Eye (tissue), 1 donor: ENCODE results near the gene CTDSPL.
A peak's percentile ranks its signal among the peaks of the same experiment; 100 is the strongest.

Source experiments
- DNase-seq: peaks from one replicate; pipeline ENCODE4 v3.0.0-alpha.2; 2015

Gene CTDSPL

DNA sequence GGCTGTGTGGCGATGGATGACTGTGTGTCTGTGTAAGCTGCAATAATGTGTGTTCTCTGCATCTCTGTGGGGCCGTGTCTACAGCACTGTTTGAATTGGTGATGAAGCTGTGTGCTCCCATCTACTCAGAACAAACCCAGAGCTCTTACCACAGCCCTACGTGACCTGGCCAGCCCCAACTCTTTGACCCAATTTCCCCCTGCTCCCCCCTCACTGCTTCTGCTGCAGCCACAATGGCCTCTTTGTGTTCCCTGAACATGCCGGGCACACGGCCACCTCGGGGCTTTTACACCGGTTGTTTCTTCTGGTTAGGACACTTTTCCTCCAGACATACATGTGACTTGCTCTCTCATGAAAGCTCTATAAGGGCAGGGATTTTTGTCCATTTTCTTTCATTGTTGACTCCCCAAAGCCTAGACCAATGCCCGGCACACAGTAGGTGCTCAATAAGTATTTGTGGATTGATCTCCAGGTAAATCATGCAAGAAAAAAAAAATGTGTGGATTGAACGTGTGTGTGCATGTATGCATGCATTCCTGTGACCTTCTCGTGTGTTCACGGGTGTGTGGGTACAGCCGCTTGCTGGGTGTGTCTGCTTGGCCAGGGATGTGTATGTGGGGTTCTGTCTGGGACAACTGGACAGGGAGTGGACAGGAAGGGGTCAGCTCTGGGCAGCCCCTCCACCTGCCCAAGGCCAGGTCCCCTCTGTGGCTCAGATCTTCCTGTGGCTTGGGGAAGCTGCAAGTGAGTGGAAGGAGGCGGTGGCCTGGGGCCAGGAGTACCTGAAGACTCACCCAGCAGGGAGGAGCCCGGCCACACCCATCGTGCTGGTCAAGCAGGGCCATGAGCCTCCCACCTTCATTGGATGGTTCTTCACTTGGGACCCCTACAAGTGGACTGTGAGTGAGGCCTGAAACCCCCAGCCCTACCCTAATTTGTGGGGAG is 143.7 kb downstream of the CTDSPL start:
- peak; percentile 84 for DNase-seq

DNA sequence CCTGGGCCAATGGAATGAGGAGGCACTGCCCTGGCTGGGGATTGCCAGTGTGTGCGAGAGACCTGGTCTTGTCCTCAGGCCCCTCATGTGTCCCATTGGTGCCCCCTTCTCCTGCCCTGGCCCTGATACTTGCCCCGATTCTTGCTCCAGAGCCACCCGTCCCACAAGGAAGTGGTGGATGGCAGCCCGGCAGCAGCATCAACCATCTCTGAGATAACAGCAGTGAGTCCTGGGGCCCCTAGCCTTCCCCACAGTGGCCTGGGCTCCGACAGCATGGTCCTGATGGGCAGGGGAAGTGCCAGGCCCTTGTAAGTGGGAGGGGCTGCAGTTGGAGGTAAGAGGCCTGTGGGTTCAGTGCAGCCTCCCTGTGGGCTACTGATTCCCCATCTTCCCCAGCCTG is 144.4 kb downstream of the CTDSPL start:
- DNase-seq = no peak

DNA sequence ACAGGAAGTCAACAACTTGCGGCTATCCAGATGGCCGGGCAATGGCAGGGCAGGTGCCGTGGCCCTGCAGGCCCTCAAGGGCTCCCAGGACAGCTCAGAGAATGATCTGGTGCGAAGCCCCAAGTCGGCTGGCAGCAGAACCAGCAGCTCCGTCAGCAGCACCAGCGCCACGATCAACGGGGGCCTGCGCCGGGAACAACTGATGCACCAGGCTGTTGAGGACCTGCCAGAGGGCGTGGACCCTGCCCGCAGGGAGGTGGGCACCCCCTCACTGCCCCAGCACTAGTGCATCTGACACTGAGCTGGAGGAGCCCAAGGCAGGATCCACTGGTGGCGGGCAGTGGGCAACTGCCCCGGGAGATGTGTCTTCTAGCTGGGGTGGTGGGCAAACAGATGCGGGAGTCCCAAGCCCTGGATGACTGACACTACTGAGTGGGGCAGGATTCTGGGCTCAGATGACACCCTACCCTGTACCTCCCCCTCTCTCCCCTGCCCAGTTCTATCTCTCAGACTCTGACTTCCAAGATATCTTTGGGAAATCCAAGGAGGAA is 144.8 kb downstream of the CTDSPL start:
- DNase-seq = no peak

DNA sequence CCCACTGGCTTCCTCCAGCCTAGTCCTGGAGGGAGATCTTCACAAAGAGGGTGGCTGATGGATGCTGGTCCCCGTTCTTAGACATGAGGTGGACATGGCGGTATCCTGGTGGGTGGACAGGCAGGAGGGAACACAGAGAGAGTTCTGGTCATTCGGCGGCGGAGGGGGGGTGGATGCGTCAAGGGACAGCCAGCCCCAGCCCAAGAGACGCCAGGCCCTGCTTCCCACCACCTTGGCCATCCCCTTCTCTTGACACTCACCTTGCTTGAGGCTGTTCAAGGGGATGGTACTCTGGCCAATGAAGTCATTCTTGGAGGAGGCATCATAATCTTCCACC is 146.0 kb downstream of the CTDSPL start:
- no peak for DNase-seq

DNA sequence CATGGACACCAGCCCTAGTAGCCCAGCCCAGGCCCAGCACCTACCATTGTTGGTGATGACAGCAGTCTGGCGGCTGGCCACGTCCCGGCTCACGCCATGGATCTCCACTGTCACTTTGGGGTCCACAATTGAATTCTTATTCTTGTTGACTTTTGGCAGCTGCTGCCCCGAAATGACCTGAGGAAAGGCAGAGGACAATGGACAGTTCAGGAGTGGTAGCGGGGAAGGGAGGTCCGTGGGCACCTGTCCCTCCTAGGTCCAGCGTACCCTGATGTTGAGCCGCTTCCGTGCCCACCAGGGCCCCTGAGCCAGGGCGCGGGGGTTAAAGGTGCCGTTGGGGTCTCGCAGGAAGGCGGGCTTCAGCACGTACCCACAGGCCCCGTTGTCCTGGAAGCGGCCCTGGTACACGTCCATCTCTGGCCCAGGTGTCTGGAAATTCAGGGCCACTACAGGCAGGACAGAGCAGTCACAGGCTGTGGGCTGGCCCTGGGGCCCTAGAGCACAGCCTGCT is 146.6 kb downstream of the CTDSPL start:
- no peak for DNase-seq

DNA sequence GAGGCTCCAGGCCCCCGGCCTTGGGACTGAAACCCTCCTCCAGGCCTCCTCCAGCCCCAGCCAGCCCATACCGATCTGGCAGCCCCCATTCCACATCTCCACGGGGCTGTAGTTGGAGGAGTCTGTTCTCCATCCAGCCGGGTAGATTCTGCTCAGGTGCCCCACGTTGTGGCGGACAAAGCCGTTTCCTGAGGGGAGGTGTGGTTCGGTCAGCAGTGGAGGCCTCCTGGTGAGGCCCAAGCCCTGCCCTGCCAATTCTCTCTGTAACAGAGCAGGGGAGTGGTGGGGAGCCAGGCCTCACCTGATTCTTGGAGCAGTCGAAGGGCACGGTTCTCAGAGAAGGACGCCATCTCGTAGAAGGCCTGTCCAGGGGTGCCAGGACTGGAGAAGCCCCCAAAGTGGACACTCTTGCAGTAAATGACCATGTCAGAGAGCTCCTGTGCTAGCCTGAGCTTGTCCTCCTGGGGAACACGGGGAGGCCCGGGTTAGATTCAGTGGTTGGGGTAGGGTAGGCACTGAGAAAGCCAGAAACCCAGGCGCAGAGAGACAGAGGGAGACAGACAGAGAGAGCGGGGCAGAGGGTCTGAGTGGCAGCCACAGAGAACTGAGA is 147.4 kb downstream of the CTDSPL start:
- no peak for DNase-seq

DNA sequence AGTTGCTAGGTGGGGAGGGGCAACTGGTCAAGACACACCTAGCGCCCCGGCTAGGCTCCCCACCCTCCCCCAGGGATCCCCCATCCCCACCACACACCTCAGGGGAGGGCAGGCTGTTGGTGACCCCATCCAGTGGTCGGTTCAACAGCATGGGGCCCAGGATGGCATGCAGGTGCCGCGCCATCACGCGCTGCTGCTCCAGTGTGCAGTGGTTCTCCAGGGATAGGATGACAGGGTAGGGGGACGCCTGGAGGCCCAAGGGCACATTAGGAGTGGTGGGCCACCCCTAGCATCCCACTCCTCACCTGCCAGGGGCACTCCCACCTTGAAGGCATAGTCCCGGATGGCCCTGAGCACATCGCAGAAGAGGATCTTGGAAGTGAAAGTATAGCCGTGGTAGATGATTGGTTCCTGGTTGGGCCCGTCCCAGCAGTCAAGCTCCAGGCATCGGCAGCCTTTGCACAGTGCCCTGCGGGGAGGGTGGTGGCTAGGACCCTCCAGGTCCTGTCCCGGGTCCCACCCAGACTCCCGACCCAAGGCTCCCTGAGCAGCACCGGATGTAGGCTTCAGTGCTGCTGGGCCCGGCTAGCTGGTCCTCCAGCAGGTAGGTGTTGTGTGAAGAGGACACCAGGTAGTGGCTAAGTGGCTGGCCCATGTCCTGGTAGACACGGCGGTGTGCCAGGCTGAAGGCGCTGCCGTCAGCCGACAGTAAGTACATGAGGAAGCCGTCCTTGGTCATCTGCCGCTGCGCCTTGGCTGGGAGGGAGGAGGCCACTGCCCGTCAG is 148.3 kb downstream of the CTDSPL start:
- no peak for DNase-seq

DNA sequence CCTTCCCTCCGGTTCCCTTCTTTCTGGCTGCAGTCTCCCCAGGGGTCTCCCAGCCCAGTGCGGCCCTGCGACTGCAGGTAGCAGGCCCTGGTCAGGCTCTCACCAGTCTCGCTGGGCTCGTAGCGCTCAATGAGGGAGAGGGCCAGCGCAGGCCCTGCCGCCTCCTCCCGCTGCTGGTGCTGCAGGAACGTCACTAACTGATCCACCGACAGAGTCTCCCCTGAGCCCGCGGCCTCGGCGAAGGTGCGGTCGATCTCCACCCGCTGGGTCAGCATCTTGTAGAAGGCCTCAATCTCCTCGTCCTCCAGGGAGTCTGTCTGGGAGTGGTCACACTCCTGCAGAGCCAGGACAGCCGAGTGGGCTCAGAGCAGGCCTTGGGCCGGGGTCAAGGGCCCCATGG is 149.4 kb downstream of the CTDSPL start:
- no peak for DNase-seq

DNA sequence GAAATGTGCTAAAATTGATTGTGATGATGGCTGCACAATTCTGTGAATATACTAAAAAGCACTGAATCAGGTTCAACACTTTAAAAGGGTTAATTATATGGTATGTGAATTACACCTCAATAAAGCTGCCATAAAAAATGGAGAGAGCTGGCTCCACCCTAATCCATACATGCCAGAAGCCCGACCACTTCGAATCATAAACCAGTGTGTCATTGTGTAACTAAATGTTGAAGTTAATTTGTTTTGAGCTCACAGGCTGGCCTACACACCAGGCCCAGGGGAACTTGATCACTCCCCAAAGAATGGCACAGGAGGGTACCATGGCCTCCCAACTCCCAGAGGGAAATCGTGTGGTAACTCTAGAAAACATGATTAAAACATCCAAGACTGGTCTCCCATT is 153.8 kb downstream of the CTDSPL start:
- DNase-seq = no peak

DNA sequence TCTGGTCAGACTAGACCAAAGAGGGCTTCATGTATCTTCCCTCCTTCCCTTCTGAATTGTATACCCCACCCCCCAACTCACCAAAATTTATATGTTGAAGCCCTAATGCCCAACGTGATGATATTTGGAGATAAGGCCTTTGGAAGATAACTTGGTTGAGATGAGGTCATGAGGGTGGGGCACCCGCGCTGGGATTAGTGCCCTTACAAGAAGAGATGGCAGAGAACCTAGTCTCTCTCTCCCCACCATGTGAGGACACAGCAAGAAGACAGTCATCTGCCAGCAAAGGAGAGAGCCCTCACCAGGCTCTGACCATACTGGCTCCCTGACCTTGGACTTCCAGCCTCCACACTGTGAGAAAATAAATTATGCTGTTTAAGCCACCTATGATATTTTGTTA is 154.3 kb downstream of the CTDSPL start:
- no peak for DNase-seq

DNA sequence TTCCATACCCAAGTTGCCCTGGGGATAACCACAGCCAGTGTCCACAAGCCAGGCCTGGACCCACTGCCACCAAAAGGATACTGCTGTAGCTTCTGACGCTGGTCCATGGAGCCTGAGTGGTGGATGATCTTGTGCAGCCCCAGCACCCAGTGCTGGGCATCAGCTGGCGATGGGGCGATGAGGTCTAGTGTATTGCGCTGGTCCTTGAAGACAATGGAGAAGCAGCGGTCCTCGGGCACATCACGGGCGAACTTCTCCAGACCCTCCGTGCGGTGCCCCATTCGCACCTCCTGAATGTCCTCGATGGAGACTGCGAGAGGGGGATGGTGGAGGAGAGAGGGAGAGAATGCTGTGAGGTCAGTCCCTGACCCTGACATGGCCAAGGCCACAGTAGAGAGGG is 154.7 kb downstream of the CTDSPL start:
- no peak for DNase-seq

DNA sequence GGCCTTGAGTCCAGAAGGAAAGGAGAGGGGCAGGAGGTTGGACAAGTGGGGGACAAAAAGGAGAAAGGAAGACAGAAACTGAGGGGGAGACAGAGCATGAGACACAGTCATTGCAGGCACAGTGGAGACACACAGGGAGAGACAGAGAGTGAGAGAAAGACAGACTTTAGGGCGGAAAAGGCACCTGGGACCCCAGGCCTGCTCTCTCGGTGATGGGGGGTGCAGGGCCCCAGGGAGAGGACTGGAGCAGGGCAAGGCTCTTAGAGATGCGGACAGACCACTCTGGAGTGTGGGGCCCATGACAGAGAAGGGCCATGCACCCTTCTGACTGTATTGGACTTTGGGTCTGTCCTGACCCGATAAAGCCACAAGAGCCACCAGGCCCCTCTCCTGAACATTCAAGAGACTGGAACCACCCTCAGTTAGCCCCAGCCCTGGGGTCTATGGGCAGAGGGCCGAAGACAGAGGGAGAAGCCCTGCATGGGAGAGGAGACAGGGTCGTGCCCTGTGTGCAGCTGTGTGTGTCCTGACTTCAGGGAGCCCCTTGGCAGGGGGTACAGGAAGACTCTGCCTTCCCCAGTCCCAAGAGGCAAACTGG is 155.3 kb downstream of the CTDSPL start:
- no peak for DNase-seq

DNA sequence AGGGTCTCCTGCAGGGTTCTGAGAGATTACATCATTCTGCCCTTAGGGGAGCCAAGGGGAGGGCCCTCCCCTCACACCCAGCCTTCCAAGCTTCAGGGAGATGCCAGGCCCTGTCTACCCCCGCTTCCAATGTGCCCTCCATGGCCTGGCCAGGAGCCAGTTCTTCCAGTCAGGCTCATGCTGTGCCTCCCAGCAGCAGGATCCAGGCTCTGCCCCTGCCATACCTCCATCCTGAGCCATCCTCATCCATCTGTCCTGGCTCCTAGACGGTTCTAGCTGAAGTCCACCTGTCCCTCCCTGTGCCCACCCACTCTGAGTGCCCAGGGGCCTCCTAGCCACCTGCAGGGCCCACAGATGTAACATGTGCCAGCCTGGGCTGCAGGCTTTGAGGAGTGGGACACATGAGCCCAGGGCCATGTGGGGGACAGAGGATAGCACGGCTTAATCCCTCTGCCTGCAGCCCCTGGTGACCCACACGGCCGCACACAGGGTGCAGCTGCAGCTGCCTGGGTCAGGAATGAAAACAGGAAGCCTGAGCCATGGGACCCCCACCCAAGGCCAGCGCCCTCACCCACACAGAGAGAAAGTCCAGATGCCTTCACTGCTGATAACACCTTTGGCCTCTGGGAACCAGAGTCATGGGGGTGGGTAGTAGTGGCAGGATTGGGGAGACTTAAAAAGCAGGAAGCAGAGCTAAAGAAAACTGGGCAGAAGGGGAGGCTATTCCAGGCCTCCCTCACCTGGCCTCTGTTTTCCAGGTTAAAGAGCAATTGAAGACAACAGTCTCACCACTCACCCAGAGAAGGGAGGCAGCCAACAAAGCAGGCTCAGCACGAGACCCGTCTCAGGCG is 156.0 kb downstream of the CTDSPL start:
- DNase-seq = no peak

DNA sequence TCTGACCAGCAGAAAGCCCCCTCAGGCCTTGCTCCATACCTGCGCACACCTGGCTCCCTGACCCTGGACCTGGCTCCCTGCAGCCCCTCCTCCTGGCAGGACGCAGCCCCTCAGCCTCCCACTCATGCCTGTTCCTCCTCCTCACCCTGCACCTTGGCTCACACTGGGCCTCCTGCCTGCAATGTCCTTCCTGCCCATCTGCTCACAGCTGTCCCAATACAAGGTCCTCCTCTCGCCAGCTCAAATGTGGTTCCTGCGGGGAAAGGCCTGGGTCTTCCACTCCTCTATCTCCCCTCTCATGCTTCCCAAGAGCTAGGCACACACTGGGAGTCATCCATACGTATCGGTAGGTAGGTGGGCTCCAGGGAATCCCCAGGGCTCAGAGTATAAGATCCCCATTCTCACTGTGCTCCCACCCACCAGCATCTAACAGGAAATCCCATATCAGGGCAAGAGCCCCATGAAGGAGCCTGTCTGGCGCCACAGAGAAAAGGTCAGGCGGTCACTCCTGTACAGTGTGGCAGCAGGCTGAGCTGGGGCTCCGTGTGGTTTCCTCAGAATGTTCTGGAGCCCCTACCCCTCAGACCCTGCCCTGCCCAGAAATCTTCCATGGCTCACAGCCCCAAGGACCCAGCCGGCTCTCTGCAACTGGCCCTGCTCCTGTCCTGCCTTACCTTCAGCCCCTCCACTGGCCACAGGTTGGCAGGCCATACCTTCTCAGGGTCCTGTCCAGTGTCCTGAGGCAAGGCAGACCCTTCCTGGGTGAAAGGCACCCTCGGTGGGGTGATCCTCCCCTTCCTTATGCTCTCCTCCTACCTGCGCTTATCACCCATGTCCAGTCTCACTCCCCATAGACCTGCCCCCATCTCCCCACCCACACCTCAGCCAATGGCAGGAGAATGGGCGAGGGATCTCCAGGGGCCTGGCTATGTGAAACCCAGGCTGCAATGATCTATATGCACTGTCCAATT is 156.9 kb downstream of the CTDSPL start:
- no peak for DNase-seq

DNA sequence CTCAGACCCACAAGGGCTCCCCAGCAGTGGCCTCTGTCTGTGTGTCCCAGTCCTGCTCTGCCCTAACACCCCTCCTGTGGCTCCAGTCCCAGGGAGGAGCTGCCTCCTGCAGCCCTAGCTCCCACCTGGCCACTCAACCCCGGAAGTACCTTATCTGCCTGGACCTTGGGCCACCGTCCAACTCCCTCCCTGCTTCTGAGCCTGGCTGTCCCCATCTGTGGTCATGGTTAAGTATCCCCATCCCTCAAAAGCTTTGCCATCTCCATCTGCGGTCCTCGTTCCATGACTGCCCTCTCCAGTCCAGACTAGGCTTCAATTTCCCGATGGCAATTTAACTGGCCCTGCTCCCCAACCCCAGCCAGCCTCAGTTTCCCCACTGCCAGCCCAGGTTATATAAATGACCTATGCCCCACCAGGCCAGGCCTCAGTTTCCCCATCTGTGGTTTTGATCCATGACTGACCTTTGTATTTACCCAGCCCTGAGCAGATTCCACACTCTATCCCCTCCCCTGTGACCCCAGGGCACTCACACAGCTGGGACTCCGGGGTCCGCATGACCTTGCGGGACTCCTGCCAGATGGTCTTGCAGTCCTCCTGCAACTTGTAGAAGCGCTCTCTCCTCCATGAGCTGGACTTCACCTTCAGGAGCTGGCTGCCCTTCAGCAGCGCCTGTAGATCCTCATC is 158.1 kb downstream of the CTDSPL start:
- DNase-seq = no peak

DNA sequence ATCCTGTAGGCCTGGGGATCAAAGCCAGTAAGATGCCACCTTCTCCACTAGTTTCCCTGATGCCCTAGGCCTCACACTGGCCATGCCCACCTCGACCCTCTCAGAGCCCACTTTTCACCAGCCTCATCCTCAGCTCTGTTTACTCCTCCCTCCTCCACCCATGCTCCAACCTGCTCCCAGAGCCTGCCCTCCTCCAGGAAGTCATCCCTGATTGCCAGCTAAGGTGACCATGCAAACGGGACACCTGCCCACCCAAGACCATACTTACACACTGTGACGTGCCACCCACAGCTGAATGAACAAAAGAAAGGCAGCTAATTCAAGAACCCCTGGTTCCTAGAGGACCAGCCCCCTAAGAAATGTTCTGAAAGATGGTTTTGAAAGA is 158.7 kb downstream of the CTDSPL start:
- no peak for DNase-seq

DNA sequence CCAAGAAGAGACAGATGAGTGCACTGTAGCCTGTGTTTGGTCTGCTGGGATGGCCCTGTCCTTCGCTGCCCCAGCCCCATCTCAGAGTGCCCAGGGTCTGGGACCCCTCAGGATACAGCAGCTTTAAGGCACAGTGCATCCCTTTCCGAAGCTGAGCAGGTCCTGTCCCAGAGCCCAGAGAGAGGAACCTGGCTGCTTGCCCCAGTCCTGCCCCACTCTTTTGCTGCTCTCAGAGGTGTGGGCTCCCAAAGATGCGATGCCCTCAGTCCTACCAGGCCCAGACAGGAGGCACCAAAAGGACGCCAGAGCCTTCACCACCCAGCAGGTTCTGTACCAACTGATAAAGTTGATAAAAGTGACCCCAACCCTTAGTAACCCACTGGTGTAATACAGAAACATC is 159.5 kb downstream of the CTDSPL start:
- no peak for DNase-seq

DNA sequence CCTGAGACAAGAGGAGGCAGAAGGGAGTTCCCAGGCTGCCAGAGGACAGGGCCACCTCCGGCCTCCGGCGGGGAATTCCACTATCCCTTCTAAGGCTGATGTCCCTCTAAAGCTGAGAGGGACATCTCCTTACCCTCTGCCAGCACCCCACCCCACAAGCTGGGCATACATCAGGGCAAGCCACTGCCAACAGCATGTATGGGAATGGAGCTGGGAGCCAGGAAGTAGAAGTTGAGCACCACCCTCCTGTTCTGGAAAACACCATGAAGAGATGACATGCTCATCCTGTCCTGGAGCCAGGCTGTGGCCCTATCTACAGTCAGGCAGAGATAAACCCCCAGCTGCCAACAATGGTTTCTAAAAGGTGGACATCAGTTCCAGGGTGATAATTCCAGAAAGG is 160.6 kb downstream of the CTDSPL start:
- DNase-seq = no peak

DNA sequence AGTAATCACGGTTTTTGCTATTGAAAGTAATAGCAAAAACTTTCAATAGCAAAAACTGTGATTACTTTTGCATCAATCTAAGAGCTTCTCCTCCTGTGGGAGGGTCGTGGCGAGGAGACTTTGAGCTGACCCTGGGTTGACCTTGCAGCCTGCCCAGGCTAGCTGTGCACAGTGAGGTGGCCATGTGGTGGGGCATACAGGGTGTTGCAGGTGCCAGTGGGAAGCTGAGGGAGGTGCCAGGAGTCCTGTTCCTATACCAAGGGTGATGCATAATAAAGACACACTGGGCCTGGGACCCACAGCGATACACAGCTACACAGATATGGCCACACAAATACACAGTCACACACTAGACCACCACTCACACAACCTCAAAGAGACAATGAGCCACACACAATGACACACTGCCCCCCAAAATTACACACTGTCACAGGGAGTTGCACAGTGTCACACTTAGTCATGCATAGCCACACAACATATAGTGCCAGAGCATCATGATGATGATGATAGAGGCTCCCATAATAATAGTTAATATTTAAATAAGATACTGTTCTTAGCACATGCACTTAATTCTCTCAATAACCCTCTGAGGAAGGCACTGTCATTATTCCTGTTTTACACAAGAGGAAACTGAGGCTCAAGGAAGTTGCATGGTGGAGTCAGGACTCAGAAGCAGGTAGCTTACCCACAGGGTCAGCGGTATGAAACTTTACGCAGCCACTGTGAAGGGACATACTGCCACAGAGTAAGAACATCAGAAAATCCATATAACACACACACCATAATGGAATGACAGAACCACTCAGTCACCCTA is 161.4 kb downstream of the CTDSPL start:
- DNase-seq = no peak
